LNCAP (cell line): ENCODE data around the gene PTCD1.

ENCODE experiments used
- TF ChIP-seq, protein P1 (sequence below): fragments of 450-650 bp; IDR thresholded peaks from 2 replicates; pipeline ENCODE4 v1.5.1; 2017; ENCODE audit warnings: mild to moderate bottlenecking

The PTCD1 gene

GRCh38 chr7:99424932-99425730, 13.5 kb downstream of the PTCD1 start:
- TF ChIP-seq, protein P1, sequence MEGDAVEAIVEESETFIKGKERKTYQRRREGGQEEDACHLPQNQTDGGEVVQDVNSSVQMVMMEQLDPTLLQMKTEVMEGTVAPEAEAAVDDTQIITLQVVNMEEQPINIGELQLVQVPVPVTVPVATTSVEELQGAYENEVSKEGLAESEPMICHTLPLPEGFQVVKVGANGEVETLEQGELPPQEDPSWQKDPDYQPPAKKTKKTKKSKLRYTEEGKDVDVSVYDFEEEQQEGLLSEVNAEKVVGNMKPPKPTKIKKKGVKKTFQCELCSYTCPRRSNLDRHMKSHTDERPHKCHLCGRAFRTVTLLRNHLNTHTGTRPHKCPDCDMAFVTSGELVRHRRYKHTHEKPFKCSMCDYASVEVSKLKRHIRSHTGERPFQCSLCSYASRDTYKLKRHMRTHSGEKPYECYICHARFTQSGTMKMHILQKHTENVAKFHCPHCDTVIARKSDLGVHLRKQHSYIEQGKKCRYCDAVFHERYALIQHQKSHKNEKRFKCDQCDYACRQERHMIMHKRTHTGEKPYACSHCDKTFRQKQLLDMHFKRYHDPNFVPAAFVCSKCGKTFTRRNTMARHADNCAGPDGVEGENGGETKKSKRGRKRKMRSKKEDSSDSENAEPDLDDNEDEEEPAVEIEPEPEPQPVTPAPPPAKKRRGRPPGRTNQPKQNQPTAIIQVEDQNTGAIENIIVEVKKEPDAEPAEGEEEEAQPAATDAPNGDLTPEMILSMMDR = no peak

DNA sequence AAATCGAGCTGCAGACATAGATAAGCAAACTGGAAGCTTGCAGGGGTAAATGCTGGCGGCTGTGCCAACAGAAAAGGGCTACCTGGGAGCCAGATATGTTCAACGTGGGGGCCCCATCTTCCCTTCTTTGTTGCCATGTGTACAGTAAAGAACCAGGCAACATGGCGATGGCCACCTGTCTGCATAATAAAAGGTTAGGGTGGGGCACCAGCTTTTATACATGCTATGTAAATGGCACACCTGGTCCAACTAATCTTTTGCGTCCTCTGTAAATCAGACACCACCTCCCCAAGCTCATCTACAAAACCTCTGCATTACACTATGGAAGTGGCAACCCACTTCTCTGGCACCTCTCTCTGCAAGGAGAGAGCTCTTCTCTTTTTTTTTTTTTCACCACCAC, 16.0 kb downstream of the PTCD1 start:
- TF ChIP-seq, protein P1 = no peak

- TF ChIP-seq, protein P1 = no peak
Measured at GRCh38 chr7:99422186-99422585, 16.4 kb downstream of the PTCD1 start.

- TF ChIP-seq, protein P1 = no peak
Measured at GRCh38 chr7:99420986-99421385, 17.6 kb downstream of the PTCD1 start.

GRCh38 chr7:99420213-99420612, 18.4 kb downstream of the PTCD1 start:
- TF ChIP-seq, protein P1 = no peak

DNA sequence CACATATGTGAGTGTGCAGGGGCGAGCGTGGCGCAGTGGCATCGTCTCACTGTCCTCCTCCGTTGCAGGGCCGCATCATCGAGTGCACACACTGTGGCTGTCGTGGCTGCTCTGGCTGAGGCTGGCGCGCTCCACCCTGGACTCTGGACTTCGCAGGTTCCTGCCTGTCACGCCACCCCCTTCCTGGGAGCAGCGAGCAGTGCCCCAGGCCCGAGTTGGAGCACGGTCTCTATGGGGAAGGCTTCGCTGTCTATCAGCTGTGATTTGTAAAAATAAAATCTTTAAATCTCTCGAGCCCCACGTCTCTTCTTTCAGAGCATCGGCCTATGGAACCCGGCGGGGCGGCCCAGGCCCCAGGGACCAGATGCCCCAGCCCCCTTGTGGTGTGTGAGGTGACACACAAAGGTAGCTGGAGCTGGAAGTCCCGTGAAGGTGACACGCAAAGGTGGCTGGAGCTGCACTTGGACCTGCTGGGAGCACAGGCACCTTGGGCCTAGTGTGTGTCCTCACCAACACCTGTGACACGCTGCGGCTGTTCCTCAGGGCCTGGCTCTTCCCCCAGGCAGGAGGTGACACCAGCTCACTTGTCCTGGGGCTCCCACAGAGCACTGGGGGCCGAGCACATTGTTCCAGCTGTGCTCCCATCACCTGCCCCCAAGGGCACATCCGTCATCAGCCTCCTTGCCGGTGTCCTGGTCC, 19.1 kb downstream of the PTCD1 start:
- TF ChIP-seq, protein P1 = no peak

DNA sequence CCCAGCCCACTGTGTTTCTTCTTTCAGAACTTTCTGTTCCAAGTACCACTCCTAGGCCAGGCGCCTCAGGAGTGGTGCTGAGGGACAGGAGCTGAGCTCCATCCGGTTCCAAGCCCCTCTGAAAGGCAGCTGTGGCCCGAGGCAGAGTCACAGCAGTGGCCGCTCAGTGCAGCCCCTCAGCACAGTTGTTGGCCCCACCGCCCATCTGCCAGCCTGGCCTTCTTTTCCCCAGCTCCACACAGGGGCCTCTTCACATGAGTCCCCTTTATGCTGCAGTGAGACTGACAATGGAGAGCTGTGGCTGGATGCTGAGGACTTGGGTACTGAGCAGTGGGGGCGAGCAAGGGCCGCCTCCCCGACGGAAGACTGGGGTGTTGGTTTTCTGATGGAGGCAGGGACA, 20.3 kb downstream of the PTCD1 start:
- TF ChIP-seq, protein P1 = no peak
